ENCODE data around the gene LCE3D. TPM values are rescaled to one million over a fixed set of nuclear protein-coding genes. Genes with fewer than 3 reads are reported as not detected.

LCE3D gene
- total and polyA plus RNA-seq, 10 of the 15 experiments (the other 5 are each of a cell fraction or from before 2014, with no cell fraction given) = 0.27 TPM; not detected in 9

GRCh38 chr1:152537496-152537895 lies 42.8 kb downstream of the LCE3D start (continued):
- no peak for TF ChIP-seq EP300 (IDR thresholded peaks at IDR 0.05; ENCODE audit: borderline replicate concordance in 1 of 2, control insufficient read depth in 1 of 2, low read depth in 2 of 2, low read length in 2 of 2)
- TF ChIP-seq FOXM1 (IDR thresholded peaks at IDR 0.05; ENCODE audit: low read depth, low read length) = no peak

GRCh38 chr1:152535774-152536173 lies 44.5 kb downstream of the LCE3D start:
- H3K27me3 ChIP-seq (replicated peaks in 1 of 2; ENCODE audit: control insufficient read depth in 2 of 2, insufficient read depth in 2 of 2, low read length in 1 of 2) = peaks cover 0 to 3% of the 10 kb centered on the region in 2 experiments; a peak in 1 of 4 replicates
- no peaks in the 10 kb centered on the region for H3K9me3 ChIP-seq (replicated peaks; ENCODE audit: control insufficient read depth, insufficient read depth, low read length)
- no peak overlapping the region for H3K4me3 ChIP-seq
- ATAC-seq (no peak), DNase-seq (ENCODE audit: low read depth, low spot score) (no peak), FAIRE-seq (no peak)
- no peak overlapping the region for H2AFZ ChIP-seq (ENCODE audit: control insufficient read depth, low read depth, low read length)
- no peaks in the 10 kb centered on the region for H3K4me1 ChIP-seq (ENCODE audit: control insufficient read depth, insufficient read depth, low read length)
- H3K4me2 ChIP-seq (ENCODE audit: control insufficient read depth, insufficient read depth) = no peak overlapping the region
- H3K79me2 ChIP-seq (ENCODE audit: control insufficient read depth, insufficient read depth, low read length) = no peaks in the 10 kb centered on the region
- no peaks in the 10 kb centered on the region for H3K36me3 ChIP-seq (ENCODE audit: control insufficient read depth in 2 of 2, insufficient read depth in 2 of 2, low read length in 1 of 2)
- 15% methylated on average over 3 of the region's 3 CpGs for WGBS (ENCODE audit: insufficient coverage, insufficient replicate concordance, low lambda C conversion rate, missing lambda C conversion rate)
- in situ Hi-C loops (cut with MboI) = no loop called here
- BruUV-seq (replicated peaks) = no TSS peak
- ChIA-PET CTCF (no interaction called here), POLR2A (no interaction called here), RAD21 (ENCODE audit: unreplicated experiment) (no interaction called here), SMC1A (ENCODE audit: uncharacterized antibody, unreplicated experiment) (no interaction called here)
- no peak overlapping the region for H3K27ac ChIP-seq (ENCODE audit: control insufficient read depth, insufficient read depth)
- no peak overlapping the region for H3K9ac ChIP-seq (ENCODE audit: control insufficient read depth, insufficient read depth, low read length)
- intact Hi-C loops (cut with micrococcal nuclease; ENCODE audit: unreplicated experiment) = no loop called here
- TF ChIP-seq MAX (IDR thresholded peaks at IDR 0.05; ENCODE audit: low read depth, low read length) (no peak), SUZ12 (IDR thresholded peaks at IDR 0.05; ENCODE audit: unreplicated experiment) (no peak), GABPA (IDR thresholded peaks at IDR 0.05; ENCODE audit: low read depth) (no peak), FOXM1 (IDR thresholded peaks at IDR 0.05; ENCODE audit: low read depth, low read length) (no peak), ZBTB33 (IDR thresholded peaks at IDR 0.05) (no peak), TCF7 (IDR thresholded peaks at IDR 0.05; ENCODE audit: borderline replicate concordance) (no peak), NFIC (IDR thresholded peaks at IDR 0.05; ENCODE audit: low read depth, low read length) (no peak), RELA (IDR thresholded peaks at IDR 0.05; ENCODE audit: borderline replicate concordance, partially characterized antibody) (no peak), EED (IDR thresholded peaks at IDR 0.05; ENCODE audit: low read depth) (no peak)
- no peaks in the 10 kb centered on the region for H4K20me1 ChIP-seq (ENCODE audit: control insufficient read depth, insufficient read depth)
